Measurements from ENCODE around the gene STAT5B.
"Not testable (repeated sequence)": the region's sequence is repeated elsewhere in the genome, so short reads cannot be mapped to it uniquely, and the experiment has no call there.

Gene STAT5B

GRCh38 chr17:42307362-42307927 lies 31.3 kb upstream of the STAT5B start:
- H3K27ac ChIP-seq (ENCODE audit: insufficient read depth, low read length, poor library complexity, severe bottlenecking), result no peak overlapping the region
- no peaks in the 10 kb centered on the region for H3K9me3 ChIP-seq (ENCODE audit: control insufficient read depth, low read length)
- peaks cover 8% of the 10 kb centered on the region for H3K4me1 ChIP-seq (ENCODE audit: control insufficient read depth, insufficient read depth, low read length, poor library complexity, severe bottlenecking)
- H3K36me3 ChIP-seq (ENCODE audit: control insufficient read depth, insufficient read depth, low read length), result peaks cover 68% of the 10 kb centered on the region
- H3K27me3 ChIP-seq (replicated peaks; ENCODE audit: control insufficient read depth, insufficient read depth, low read length, poor library complexity, severe bottlenecking), result no peaks in the 10 kb centered on the region
- no peak for DNase-seq
- H3K4me3 ChIP-seq (ENCODE audit: insufficient read depth, low read depth, low read length, poor library complexity, severe bottlenecking), result no peak overlapping the region

DNA sequence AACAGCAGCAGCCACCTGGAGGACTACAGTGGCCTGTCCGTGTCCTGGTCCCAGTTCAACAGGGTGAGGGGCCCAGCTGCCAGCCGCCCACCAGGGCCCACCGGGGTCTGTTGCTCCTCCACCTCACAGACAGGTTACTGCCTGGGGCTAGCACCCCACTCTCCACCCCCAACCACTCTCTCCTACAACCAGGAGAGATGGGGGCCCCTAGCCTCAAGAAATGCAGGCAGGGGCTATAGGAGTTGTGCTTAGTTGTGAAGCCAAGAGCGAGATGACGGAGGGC lies 30.1 kb upstream of the STAT5B start:
- Histone ChIP-seq H3K4me3 (ENCODE audit: insufficient read depth, low read depth, low read length, poor library complexity, severe bottlenecking) (no peak overlapping the region), H3K4me1 (ENCODE audit: control insufficient read depth, insufficient read depth, low read length, poor library complexity, severe bottlenecking) (no peaks in the 10 kb centered on the region), H3K9me3 (ENCODE audit: control insufficient read depth, low read length) (no peaks in the 10 kb centered on the region), H3K27ac (ENCODE audit: insufficient read depth, low read length, poor library complexity, severe bottlenecking) (no peak overlapping the region), H3K36me3 (ENCODE audit: control insufficient read depth, insufficient read depth, low read length) (peaks cover 78% of the 10 kb centered on the region), H3K27me3 (replicated peaks; ENCODE audit: control insufficient read depth, insufficient read depth, low read length, poor library complexity, severe bottlenecking) (no peaks in the 10 kb centered on the region)
- DNase-seq, result no peak

- peaks cover 78% of the 10 kb centered on the region for H3K36me3 ChIP-seq (ENCODE audit: control insufficient read depth, insufficient read depth, low read length)
- H3K9me3 ChIP-seq (ENCODE audit: control insufficient read depth, low read length), result no peaks in the 10 kb centered on the region
- no peak overlapping the region for H3K4me3 ChIP-seq (ENCODE audit: insufficient read depth, low read depth, low read length, poor library complexity, severe bottlenecking)
- no peak overlapping the region for H3K27ac ChIP-seq (ENCODE audit: insufficient read depth, low read length, poor library complexity, severe bottlenecking)
- H3K4me1 ChIP-seq (ENCODE audit: control insufficient read depth, insufficient read depth, low read length, poor library complexity, severe bottlenecking), result no peaks in the 10 kb centered on the region
- H3K27me3 ChIP-seq (replicated peaks; ENCODE audit: control insufficient read depth, insufficient read depth, low read length, poor library complexity, severe bottlenecking), result no peaks in the 10 kb centered on the region
- no peak for DNase-seq
These were observed 29.6 kb upstream of the STAT5B start for GRCh38 chr17:42305543-42306384.

GRCh38 chr17:42305031-42305330 lies 28.8 kb upstream of the STAT5B start:
- peaks cover 76% of the 10 kb centered on the region for H3K36me3 ChIP-seq (ENCODE audit: control insufficient read depth, insufficient read depth, low read length)
- not testable (repeated sequence) for H3K4me1 ChIP-seq (ENCODE audit: control insufficient read depth, insufficient read depth, low read length, poor library complexity, severe bottlenecking); H3K9me3 ChIP-seq (ENCODE audit: control insufficient read depth, low read length); H3K27me3 ChIP-seq (replicated peaks; ENCODE audit: control insufficient read depth, insufficient read depth, low read length, poor library complexity, severe bottlenecking); H3K4me3 ChIP-seq (ENCODE audit: insufficient read depth, low read depth, low read length, poor library complexity, severe bottlenecking); H3K27ac ChIP-seq (ENCODE audit: insufficient read depth, low read length, poor library complexity, severe bottlenecking); DNase-seq

GRCh38 chr17:42304187-42305030 lies 28.2 kb upstream of the STAT5B start:
- Histone ChIP-seq H3K4me3 (ENCODE audit: insufficient read depth, low read depth, low read length, poor library complexity, severe bottlenecking) (no peak overlapping the region), H3K36me3 (ENCODE audit: control insufficient read depth, insufficient read depth, low read length) (peaks cover 73% of the 10 kb centered on the region), H3K4me1 (ENCODE audit: control insufficient read depth, insufficient read depth, low read length, poor library complexity, severe bottlenecking) (no peaks in the 10 kb centered on the region), H3K9me3 (ENCODE audit: control insufficient read depth, low read length) (no peaks in the 10 kb centered on the region), H3K27me3 (replicated peaks; ENCODE audit: control insufficient read depth, insufficient read depth, low read length, poor library complexity, severe bottlenecking) (no peaks in the 10 kb centered on the region), H3K27ac (ENCODE audit: insufficient read depth, low read length, poor library complexity, severe bottlenecking) (no peak overlapping the region)
- no peak for DNase-seq

GRCh38 chr17:42303694-42304093 lies 27.5 kb upstream of the STAT5B start:
- Histone ChIP-seq H3K9me3 (ENCODE audit: control insufficient read depth, low read length) (no peaks in the 10 kb centered on the region), H3K27ac (ENCODE audit: insufficient read depth, low read length, poor library complexity, severe bottlenecking) (no peak overlapping the region), H3K4me1 (ENCODE audit: control insufficient read depth, insufficient read depth, low read length, poor library complexity, severe bottlenecking) (no peaks in the 10 kb centered on the region), H3K36me3 (ENCODE audit: control insufficient read depth, insufficient read depth, low read length) (peaks cover 72% of the 10 kb centered on the region), H3K4me3 (ENCODE audit: insufficient read depth, low read depth, low read length, poor library complexity, severe bottlenecking) (no peak overlapping the region), H3K27me3 (replicated peaks; ENCODE audit: control insufficient read depth, insufficient read depth, low read length, poor library complexity, severe bottlenecking) (no peaks in the 10 kb centered on the region)
- no peak for DNase-seq

DNA sequence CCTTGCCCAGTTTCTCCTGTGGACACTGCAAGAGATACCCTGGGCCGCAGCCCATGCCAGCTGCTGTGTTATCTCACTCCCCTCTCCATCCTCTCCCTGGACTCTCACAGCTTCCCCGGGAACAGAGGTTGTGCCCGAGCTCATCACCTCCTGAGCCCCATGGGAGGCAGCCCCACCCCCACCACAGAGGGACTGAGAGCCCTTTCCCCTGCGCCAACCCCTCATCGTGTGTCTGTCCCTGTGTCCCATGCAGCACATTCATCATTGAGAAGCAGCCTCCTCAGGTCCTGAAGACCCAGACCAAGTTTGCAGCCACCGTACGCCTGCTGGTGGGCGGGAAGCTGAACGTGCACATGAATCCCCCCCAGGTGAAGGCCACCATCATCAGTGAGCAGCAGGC lies 24.8 kb upstream of the STAT5B start:
- Histone ChIP-seq H3K36me3 (ENCODE audit: control insufficient read depth, insufficient read depth, low read length) (peaks cover 60% of the 10 kb centered on the region), H3K27me3 (replicated peaks; ENCODE audit: control insufficient read depth, insufficient read depth, low read length, poor library complexity, severe bottlenecking) (no peaks in the 10 kb centered on the region), H3K9me3 (ENCODE audit: control insufficient read depth, low read length) (no peaks in the 10 kb centered on the region), H3K27ac (ENCODE audit: insufficient read depth, low read length, poor library complexity, severe bottlenecking) (no peak overlapping the region), H3K4me3 (ENCODE audit: insufficient read depth, low read depth, low read length, poor library complexity, severe bottlenecking) (no peak overlapping the region), H3K4me1 (ENCODE audit: control insufficient read depth, insufficient read depth, low read length, poor library complexity, severe bottlenecking) (no peaks in the 10 kb centered on the region)
- DNase-seq, result no peak

DNA sequence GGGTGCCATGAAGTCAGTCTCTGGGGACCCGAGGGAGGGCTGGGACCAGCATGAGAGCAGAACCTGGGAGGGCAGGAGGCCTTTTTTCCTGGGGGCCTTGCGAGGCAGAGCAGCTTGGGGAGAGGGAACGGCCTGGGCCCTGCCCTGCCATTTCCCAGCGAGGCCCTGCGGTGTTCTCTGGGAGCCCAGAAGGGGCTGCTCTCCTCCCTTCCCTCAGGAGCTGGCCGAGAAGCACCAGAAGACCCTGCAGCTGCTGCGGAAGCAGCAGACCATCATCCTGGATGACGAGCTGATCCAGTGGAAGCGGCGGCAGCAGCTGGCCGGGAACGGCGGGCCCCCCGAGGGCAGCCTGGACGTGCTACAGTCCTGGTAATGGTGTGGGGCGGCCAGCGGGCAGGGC lies 23.7 kb upstream of the STAT5B start:
- not testable (repeated sequence) for H3K27ac ChIP-seq (ENCODE audit: insufficient read depth, low read length, poor library complexity, severe bottlenecking); H3K4me3 ChIP-seq (ENCODE audit: insufficient read depth, low read depth, low read length, poor library complexity, severe bottlenecking); DNase-seq; H3K27me3 ChIP-seq (replicated peaks; ENCODE audit: control insufficient read depth, insufficient read depth, low read length, poor library complexity, severe bottlenecking); H3K9me3 ChIP-seq (ENCODE audit: control insufficient read depth, low read length); H3K4me1 ChIP-seq (ENCODE audit: control insufficient read depth, insufficient read depth, low read length, poor library complexity, severe bottlenecking)
- H3K36me3 ChIP-seq (ENCODE audit: control insufficient read depth, insufficient read depth, low read length), result peaks cover 71% of the 10 kb centered on the region

DNA sequence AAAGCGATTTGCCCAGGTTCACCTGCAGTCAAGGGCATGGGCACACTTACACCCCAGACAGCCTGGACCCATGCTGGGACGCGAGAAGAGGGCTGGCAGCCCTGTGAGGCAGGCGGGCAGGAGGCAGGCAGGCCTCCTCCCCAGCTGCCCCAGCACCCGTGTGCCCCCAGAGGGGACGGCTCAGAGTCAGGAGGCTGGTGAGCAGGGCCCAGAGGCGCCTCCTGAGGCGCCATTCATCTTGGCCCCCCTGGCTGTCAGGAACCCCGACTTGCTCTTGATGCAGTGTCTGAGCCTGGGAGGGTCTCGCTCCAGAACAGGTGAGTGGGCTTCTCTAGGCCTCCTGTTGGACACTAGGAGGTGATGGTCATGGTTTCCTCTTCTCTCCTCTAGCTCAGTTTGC lies 23.2 kb upstream of the STAT5B start:
- H3K27me3 ChIP-seq (replicated peaks; ENCODE audit: control insufficient read depth, insufficient read depth, low read length, poor library complexity, severe bottlenecking); H3K9me3 ChIP-seq (ENCODE audit: control insufficient read depth, low read length); H3K4me3 ChIP-seq (ENCODE audit: insufficient read depth, low read depth, low read length, poor library complexity, severe bottlenecking); DNase-seq; H3K27ac ChIP-seq (ENCODE audit: insufficient read depth, low read length, poor library complexity, severe bottlenecking); H3K4me1 ChIP-seq (ENCODE audit: control insufficient read depth, insufficient read depth, low read length, poor library complexity, severe bottlenecking): not testable (repeated sequence)
- peaks cover 72% of the 10 kb centered on the region for H3K36me3 ChIP-seq (ENCODE audit: control insufficient read depth, insufficient read depth, low read length)

GRCh38 chr17:42297775-42298174 lies 21.6 kb upstream of the STAT5B start:
- not testable (repeated sequence) for H3K4me1 ChIP-seq (ENCODE audit: control insufficient read depth, insufficient read depth, low read length, poor library complexity, severe bottlenecking); DNase-seq; H3K4me3 ChIP-seq (ENCODE audit: insufficient read depth, low read depth, low read length, poor library complexity, severe bottlenecking); H3K27me3 ChIP-seq (replicated peaks; ENCODE audit: control insufficient read depth, insufficient read depth, low read length, poor library complexity, severe bottlenecking); H3K27ac ChIP-seq (ENCODE audit: insufficient read depth, low read length, poor library complexity, severe bottlenecking); H3K9me3 ChIP-seq (ENCODE audit: control insufficient read depth, low read length)
- peaks cover 60% of the 10 kb centered on the region for H3K36me3 ChIP-seq (ENCODE audit: control insufficient read depth, insufficient read depth, low read length)

Measured in effector memory CD4-positive, alpha-beta T cell (primary cell).